ENCODE data around the gene ANKRD63. TPM values are rescaled to one million over a fixed set of nuclear protein-coding genes. Genes with fewer than 3 reads are reported as not detected.
A peak's percentile ranks its signal among the peaks of the same experiment; 100 is the strongest.

ANKRD63 gene
- total RNA-seq, 4 donors from 2014 or later = not detected

DNA sequence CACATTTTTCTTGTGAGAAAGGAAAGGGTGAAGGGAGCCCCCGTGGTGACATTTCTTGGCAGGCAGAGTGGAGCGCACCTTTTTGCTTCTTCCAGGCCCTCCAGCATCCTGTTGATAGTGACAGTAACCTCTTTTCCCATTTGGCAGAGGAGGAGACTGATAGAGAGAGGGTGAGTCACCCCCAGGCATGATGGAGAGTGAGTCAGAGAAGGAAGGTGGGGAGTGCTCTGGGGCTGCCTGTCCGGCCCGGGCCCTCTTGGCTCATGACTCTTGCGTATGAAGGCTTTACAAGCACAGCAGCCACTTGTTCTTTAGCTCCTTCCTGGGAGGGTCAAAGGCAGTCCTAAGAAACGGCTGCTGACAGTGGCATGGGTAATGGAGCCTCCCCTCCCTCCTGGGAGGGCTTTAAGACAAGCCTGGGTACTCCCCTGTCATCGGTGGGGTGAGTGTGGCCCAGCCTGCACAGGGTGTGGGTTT, 16.0 kb downstream of the ANKRD63 start:
- 23% methylated on average over 6 of the region's 7 CpGs for WGBS
- Histone ChIP-seq H3K4me1 (peaks cover 0 to 30% (median 0%) of the 10 kb centered on the region in 4 donors), H3K27me3 (no peaks in the 10 kb centered on the region), H3K4me3 (no peak overlapping the region), H3K36me3 (no peaks in the 10 kb centered on the region), H3K9me3 (no peaks in the 10 kb centered on the region), H3K27ac (replicated peaks in 1 of 4) (peak overlapping the region in 1 of 4 donors; percentile 38)
- TF ChIP-seq POLR2AphosphoS5 (IDR thresholded peaks at IDR 0.05) (peak; percentile 32 to 59), POLR2A (IDR thresholded peaks at IDR 0.05; ENCODE audit: low read depth) (no peak)
- intact Hi-C loops (cut with DNase I) = no loop called here
- no peak for DNase-seq (ENCODE audit: extremely low spot score)

DNA sequence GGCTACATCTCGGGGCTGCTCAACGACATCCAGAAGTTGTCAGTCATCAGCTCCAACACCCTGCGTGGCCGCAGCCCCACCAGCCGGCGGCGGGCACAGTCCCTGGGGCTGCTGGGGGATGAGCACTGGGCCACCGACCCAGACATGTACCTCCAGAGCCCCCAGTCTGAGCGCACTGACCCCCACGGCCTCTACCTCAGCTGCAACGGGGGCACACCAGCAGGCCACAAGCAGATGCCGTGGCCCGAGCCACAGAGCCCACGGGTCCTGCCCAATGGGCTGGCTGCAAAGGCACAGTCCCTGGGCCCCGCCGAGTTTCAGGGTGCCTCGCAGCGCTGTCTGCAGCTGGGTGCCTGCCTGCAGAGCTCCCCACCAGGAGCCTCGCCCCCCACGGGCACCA, 17.0 kb downstream of the ANKRD63 start:
- intact Hi-C loops (cut with DNase I) = no loop called here
- Histone ChIP-seq H3K4me3 (no peak overlapping the region), H3K9me3 (no peaks in the 10 kb centered on the region), H3K27ac (replicated peaks in 1 of 4) (peak overlapping the region in 1 of 4 donors; percentile 0), H3K36me3 (no peaks in the 10 kb centered on the region), H3K4me1 (peaks cover 0 to 30% (median 0%) of the 10 kb centered on the region in 4 donors), H3K27me3 (no peaks in the 10 kb centered on the region)
- no peak for TF ChIP-seq EP300 (IDR thresholded peaks at IDR 0.05)
- TF ChIP-seq, protein P1, sequence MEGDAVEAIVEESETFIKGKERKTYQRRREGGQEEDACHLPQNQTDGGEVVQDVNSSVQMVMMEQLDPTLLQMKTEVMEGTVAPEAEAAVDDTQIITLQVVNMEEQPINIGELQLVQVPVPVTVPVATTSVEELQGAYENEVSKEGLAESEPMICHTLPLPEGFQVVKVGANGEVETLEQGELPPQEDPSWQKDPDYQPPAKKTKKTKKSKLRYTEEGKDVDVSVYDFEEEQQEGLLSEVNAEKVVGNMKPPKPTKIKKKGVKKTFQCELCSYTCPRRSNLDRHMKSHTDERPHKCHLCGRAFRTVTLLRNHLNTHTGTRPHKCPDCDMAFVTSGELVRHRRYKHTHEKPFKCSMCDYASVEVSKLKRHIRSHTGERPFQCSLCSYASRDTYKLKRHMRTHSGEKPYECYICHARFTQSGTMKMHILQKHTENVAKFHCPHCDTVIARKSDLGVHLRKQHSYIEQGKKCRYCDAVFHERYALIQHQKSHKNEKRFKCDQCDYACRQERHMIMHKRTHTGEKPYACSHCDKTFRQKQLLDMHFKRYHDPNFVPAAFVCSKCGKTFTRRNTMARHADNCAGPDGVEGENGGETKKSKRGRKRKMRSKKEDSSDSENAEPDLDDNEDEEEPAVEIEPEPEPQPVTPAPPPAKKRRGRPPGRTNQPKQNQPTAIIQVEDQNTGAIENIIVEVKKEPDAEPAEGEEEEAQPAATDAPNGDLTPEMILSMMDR (IDR thresholded peaks at IDR 0.05) = no peak
- no peak for TF ChIP-seq POLR2AphosphoS5 (IDR thresholded peaks at IDR 0.05)
- TF ChIP-seq POLR2A (IDR thresholded peaks at IDR 0.05; ENCODE audit: low read depth) = no peak
- WGBS = 40% methylated on average over 2 of the region's 20 CpGs
- no peak for DNase-seq (ENCODE audit: extremely low spot score)

DNA sequence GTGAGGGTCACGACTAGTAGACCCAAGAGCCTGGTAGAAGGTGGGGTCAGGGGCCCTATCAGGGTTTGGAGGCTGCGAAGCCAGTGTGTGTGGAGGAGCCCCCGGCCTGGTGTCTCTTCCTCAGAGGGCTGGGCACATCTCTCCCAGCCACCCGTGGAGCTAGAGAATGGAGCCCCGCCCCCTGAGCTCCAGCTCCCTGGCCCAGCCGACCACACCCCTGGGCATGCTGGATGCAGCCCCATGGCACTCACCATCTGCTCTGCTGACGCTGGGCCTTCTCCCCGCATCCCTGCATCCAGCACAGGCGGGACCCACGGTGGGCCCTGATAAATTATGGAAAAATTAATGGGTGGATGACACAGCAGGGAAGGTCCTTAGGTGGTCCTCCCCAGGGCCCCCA, 17.5 kb downstream of the ANKRD63 start:
- Histone ChIP-seq H3K27me3 (no peaks in the 10 kb centered on the region), H3K27ac (replicated peaks in 1 of 4) (no peak overlapping the region), H3K4me1 (peaks cover 0 to 30% (median 0%) of the 10 kb centered on the region in 4 donors), H3K36me3 (no peaks in the 10 kb centered on the region), H3K9me3 (no peaks in the 10 kb centered on the region), H3K4me3 (no peak overlapping the region)
- no peak for DNase-seq (ENCODE audit: extremely low spot score)
- intact Hi-C loops (cut with DNase I) = no loop called here
- 66% methylated on average over 3 of the region's 10 CpGs for WGBS
- TF ChIP-seq, protein P1 (IDR thresholded peaks at IDR 0.05) = no peak
- no peak for TF ChIP-seq POLR2AphosphoS5 (IDR thresholded peaks at IDR 0.05)
- no peak for TF ChIP-seq EP300 (IDR thresholded peaks at IDR 0.05)
- TF ChIP-seq POLR2A (IDR thresholded peaks at IDR 0.05; ENCODE audit: low read depth) = no peak

DNA sequence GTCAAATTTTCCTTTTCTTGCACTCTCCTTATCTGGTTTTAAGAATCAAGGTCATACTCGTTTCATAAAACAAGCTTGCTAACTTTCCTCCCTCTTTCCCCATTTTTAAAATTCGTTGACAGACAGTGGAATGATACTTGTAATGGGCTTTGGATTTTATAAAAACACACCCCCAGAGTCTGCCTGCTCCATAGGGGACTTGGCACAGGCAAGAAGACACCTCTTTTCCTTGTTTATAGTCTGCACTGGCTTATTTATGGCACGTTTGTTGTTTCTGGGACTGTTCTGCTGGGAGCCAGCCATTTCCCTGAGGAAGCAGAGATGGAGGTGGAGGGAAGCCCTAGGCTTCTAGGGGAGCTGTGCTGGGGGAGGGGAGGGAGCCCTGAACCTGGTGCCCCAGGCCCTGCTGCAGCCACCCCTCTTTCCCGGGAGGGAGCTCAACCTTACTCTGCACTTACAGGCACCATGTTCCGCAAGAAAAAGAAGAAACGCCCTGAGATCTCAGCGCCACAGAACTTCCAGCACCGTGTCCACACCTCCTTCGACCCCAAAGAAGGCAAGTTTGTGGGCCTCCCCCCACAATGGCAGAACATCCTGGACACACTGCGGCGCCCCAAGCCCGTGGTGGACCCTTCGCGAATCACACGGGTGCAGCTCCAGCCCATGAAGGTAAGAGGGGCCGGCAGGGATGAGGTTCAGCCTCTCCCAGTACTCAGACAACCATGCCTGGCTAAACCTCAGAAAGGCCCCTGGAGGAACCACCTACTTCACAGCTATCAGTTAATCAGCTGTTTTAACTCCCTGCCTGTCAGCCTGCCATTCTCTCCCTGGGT, 18.3 kb downstream of the ANKRD63 start:
- Histone ChIP-seq H3K4me3 (no peak overlapping the region), H3K9me3 (no peaks in the 10 kb centered on the region), H3K27me3 (no peaks in the 10 kb centered on the region), H3K4me1 (peaks cover 0 to 30% (median 0%) of the 10 kb centered on the region in 4 donors), H3K36me3 (no peaks in the 10 kb centered on the region), H3K27ac (replicated peaks in 1 of 4) (no peak overlapping the region)
- intact Hi-C loops (cut with DNase I) = no loop called here
- WGBS = 77% methylated on average over 15 of the region's 16 CpGs
- no peak for TF ChIP-seq EP300 (IDR thresholded peaks at IDR 0.05)
- TF ChIP-seq POLR2A (IDR thresholded peaks at IDR 0.05; ENCODE audit: low read depth) = no peak
- TF ChIP-seq, protein P1 (IDR thresholded peaks at IDR 0.05) = no peak
- no peak for DNase-seq (ENCODE audit: extremely low spot score)

DNA sequence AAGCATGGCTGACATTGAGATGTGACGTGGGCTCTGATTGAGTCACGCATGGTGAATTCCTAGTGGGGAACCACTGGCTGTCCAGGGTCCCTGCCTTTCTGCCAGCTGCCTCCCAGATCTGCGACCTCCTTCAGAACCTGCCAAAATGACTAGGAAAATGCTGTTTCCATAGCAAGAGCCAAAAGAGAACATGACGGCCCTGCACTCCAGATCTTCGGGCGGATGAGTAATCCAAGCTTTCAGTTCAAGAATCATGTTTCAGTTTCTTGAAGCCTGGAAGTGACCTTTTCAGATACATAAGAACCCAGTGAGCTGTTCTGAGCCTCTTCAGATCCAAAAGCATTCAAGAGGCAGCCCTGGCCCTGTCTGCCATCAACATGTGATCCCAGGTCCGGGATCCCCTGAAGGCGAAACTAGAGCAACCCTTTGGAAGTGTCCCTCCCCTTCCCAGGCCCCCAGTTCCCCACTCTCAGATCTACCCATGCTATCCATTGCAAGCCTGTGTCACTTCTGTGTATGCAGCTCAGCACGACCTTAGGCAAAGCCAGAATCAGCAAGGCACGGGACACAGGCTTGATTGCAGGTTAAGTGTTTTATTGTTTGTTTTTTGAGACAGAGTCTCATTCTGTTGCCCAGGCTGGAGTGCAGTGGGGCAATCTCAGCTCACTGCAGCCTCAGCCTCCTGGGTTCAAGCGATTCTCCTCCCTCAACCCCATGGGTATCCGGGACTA, 19.7 kb downstream of the ANKRD63 start:
- no peak overlapping the region for H3K4me3 ChIP-seq
- DNase-seq (ENCODE audit: extremely low spot score) = no peak
- WGBS = 38% methylated on average over 12 of the region's 12 CpGs
- intact Hi-C loops (cut with DNase I) = no loop called here
- TF ChIP-seq EP300 (IDR thresholded peaks at IDR 0.05) (no peak), POLR2A (IDR thresholded peaks at IDR 0.05; ENCODE audit: low read depth) (no peak), POLR2AphosphoS5 (IDR thresholded peaks at IDR 0.05) (peak in 1 of 2 donors; percentile 61)
- TF ChIP-seq, protein P1 (IDR thresholded peaks at IDR 0.05) = no peak
- H3K36me3 ChIP-seq = no peaks in the 10 kb centered on the region
- H3K27ac ChIP-seq (replicated peaks in 1 of 4) = peak overlapping the region in 1 of 4 donors; percentile 66
- H3K9me3 ChIP-seq = no peaks in the 10 kb centered on the region
- H3K27me3 ChIP-seq = peaks cover 0 to 9% (median 0%) of the 10 kb centered on the region in 4 donors
- peaks cover 0 to 30% (median 0%) of the 10 kb centered on the region in 4 donors for H3K4me1 ChIP-seq

All from esophagus muscularis mucosa (tissue), 4 donors.